H9 (cell line): ENCODE measurements around the gene ROR1. TPM values are rescaled to one million over a fixed set of nuclear protein-coding genes. Genes with fewer than 3 reads are reported as not detected.

ENCODE experiments used
- DNase-seq: peaks from one replicate; pipeline ENCODE4 v3.0.0-alpha.2; 2017
- H2AFZ ChIP-seq: one replicate; pipeline ENCODE4 v1.6.1; 2013; ENCODE audit warnings: mild to moderate bottlenecking, low read length, control low read depth, moderate library complexity
- H2AK5ac ChIP-seq: 2 replicates; pipeline ENCODE4 v1.6.1; 2013; ENCODE audit warnings: low read length, control low read depth, mixed read lengths; ENCODE audit not compliant: insufficient read length
- H2BK120ac ChIP-seq: one replicate; pipeline ENCODE4 v1.6.1; 2013; ENCODE audit warnings: low read depth, mild to moderate bottlenecking, low read length, control low read depth, inconsistent platforms; ENCODE audit not compliant: poor library complexity, severe bottlenecking
- H2BK12ac ChIP-seq: 2 replicates; pipeline ENCODE4 v1.6.1; 2013; ENCODE audit warnings: low read length, control low read depth, mixed read lengths, low read depth; ENCODE audit not compliant: insufficient read length
- H2BK15ac ChIP-seq: 2 replicates; pipeline ENCODE4 v1.6.1; 2013; ENCODE audit warnings: low read depth, low read length, control low read depth
- H2BK20ac ChIP-seq: one replicate; pipeline ENCODE4 v1.6.1; 2013; ENCODE audit warnings: low read depth, mild to moderate bottlenecking, low read length, control low read depth, inconsistent platforms; ENCODE audit not compliant: poor library complexity, severe bottlenecking
- H2BK5ac ChIP-seq: 2 replicates; pipeline ENCODE4 v1.6.1; 2013; ENCODE audit warnings: low read length, control low read depth, mixed read lengths; ENCODE audit not compliant: insufficient read length
- H3K14ac ChIP-seq: 2 replicates; pipeline ENCODE4 v1.6.1; 2013; ENCODE audit warnings: low read length, control low read depth; ENCODE audit not compliant: insufficient read depth
- H3K18ac ChIP-seq: 2 replicates; pipeline ENCODE4 v1.6.1; 2013; ENCODE audit warnings: low read depth, mild to moderate bottlenecking, mixed read lengths, low read length, control low read depth; ENCODE audit not compliant: insufficient read length
- H3K23ac ChIP-seq: 2 replicates; pipeline ENCODE4 v1.6.1; 2013; ENCODE audit warnings: low read length, control low read depth, mixed read lengths, low read depth; ENCODE audit not compliant: insufficient read length
- H3K23me2 ChIP-seq: 2 replicates; pipeline ENCODE4 v1.6.1; 2013; ENCODE audit warnings: low read depth, mild to moderate bottlenecking, mixed read lengths, low read length, control low read depth; ENCODE audit not compliant: insufficient read length, poor library complexity, severe bottlenecking
- H3K27ac ChIP-seq: 2 replicates; pipeline ENCODE4 v1.5.1; 2013; ENCODE audit warnings: low read length, control low read depth, mixed read lengths, low read depth; ENCODE audit not compliant: insufficient read length
- H3K27me3 ChIP-seq: 2 replicates; pipeline ENCODE4 v1.6.1; 2013; ENCODE audit warnings: low read length, control low read depth, inconsistent platforms; ENCODE audit not compliant: insufficient read depth
- H3K4ac ChIP-seq: 2 replicates; pipeline ENCODE4 v1.6.1; 2013; ENCODE audit warnings: low read depth, mild to moderate bottlenecking, control low read depth, inconsistent platforms, low read length, moderate library complexity
- H3K4me1 ChIP-seq: 2 replicates; pipeline ENCODE4 v1.6.1; 2013; ENCODE audit warnings: low read length, control low read depth, inconsistent platforms; ENCODE audit not compliant: insufficient read depth
- H3K4me2 ChIP-seq: 2 replicates; pipeline ENCODE4 v1.6.1; 2013; ENCODE audit warnings: low read length, control low read depth, mixed read lengths; ENCODE audit not compliant: insufficient read length, insufficient read depth
- H3K56ac ChIP-seq: 2 replicates; pipeline ENCODE4 v1.6.1; 2013; ENCODE audit warnings: low read depth, mild to moderate bottlenecking, mixed read lengths, low read length, control low read depth; ENCODE audit not compliant: insufficient read length
- H3K79me1 ChIP-seq: 2 replicates; pipeline ENCODE4 v1.6.1; 2013; ENCODE audit warnings: low read depth, mild to moderate bottlenecking, moderate library complexity, low read length, control low read depth, inconsistent platforms; ENCODE audit not compliant: insufficient read depth, poor library complexity, severe bottlenecking
- H3K79me2 ChIP-seq: 2 replicates; pipeline ENCODE4 v1.6.1; 2013; ENCODE audit warnings: low read length, control low read depth, inconsistent platforms; ENCODE audit not compliant: insufficient read depth
- H3K9ac ChIP-seq: 2 replicates; pipeline ENCODE4 v1.6.1; 2013; ENCODE audit warnings: low read length, control low read depth, mixed read lengths; ENCODE audit not compliant: insufficient read length; ENCODE audit errors: extremely low read depth
- H3K9me3 ChIP-seq: one replicate; pipeline ENCODE4 v1.6.1; 2013; ENCODE audit warnings: low read depth, low read length, inconsistent platforms; ENCODE audit not compliant: control insufficient read depth
- H3T11ph ChIP-seq: one replicate; pipeline ENCODE4 v1.6.1; 2013; ENCODE audit warnings: mild to moderate bottlenecking, low read length, control low read depth, inconsistent platforms
- H4K20me1 ChIP-seq: one replicate; pipeline ENCODE4 v1.6.1; 2013; ENCODE audit not compliant: control insufficient read depth, insufficient read length, insufficient read depth
- H4K5ac ChIP-seq: 2 replicates; pipeline ENCODE4 v1.6.1; 2013; ENCODE audit warnings: low read depth, mild to moderate bottlenecking, mixed read lengths, low read length, control low read depth; ENCODE audit not compliant: insufficient read length
- H4K8ac ChIP-seq: replicated peaks from 2 replicates; pipeline ENCODE4 v1.6.1; 2013; ENCODE audit warnings: low read length, control low read depth, mixed read lengths, low read depth; ENCODE audit not compliant: insufficient read length
- H4K91ac ChIP-seq: 2 replicates; pipeline ENCODE4 v1.6.1; 2013; ENCODE audit warnings: low read depth, mild to moderate bottlenecking, moderate library complexity, mixed read lengths, low read length, control low read depth; ENCODE audit not compliant: insufficient read length
- H3K27ac Mint-ChIP-seq, 3 experiments: 2 replicates in 2 of 3; 3 replicates in 1 of 3; pipeline ENCODE4 v1.8.0; 2020 to 2021; ENCODE audit warnings: mixed read lengths in 3 of 3, mild to moderate bottlenecking in 1 of 3, moderate library complexity in 1 of 3
- H3K27me3 Mint-ChIP-seq: 2 replicates; pipeline ENCODE4 v1.8.0; 2021; ENCODE audit warnings: low read depth, mild to moderate bottlenecking, moderate library complexity, mixed read lengths
- H3K36me3 Mint-ChIP-seq, 3 experiments: 2 replicates in 2 of 3; 3 replicates in 1 of 3; pipeline ENCODE4 v1.8.0; 2020 to 2021; ENCODE audit warnings: low read depth in 3 of 3, mixed read lengths in 3 of 3; ENCODE audit not compliant: insufficient read depth in 1 of 3
- H3K4me1 Mint-ChIP-seq, 2 experiments: 2 replicates each; pipeline ENCODE4 v1.8.0; 2020; ENCODE audit warnings: mixed read lengths in 2 of 2
- H3K4me3 Mint-ChIP-seq, 2 experiments: 2 replicates in 1 of 2; 3 replicates in 1 of 2; pipeline ENCODE4 v1.8.0; 2020 to 2021; ENCODE audit warnings: mild to moderate bottlenecking in 2 of 2, mixed read lengths in 2 of 2, moderate library complexity in 1 of 2
- H3K9me3 Mint-ChIP-seq, 2 experiments: 2 replicates in 1 of 2; 3 replicates in 1 of 2; pipeline ENCODE4 v1.8.0; 2020; ENCODE audit warnings: mild to moderate bottlenecking in 2 of 2, mixed read lengths in 2 of 2, moderate library complexity in 1 of 2
- CTCF ChIP-seq: fragments of 200-600 bp; sonication (generic); conservative IDR thresholded peaks from 3 replicates; pipeline ENCODE4 v1.8.0; 2021; ENCODE audit warnings: antibody characterized with exemption, mild to moderate bottlenecking
- WGBS: extraction: QIAGEN DNeasy Blood & Tissue Kit; methylation state at CpG from one replicate; pipeline ENCODE4 v1.1.7; 2013; ENCODE audit warnings: missing lambda C conversion rate, low lambda C conversion rate, mixed read lengths; ENCODE audit not compliant: insufficient read length; ENCODE audit errors: extremely low coverage; 5-methylcytosine and 5-hydroxymethylcytosine counted together
- total RNA-seq: library from RNA; stranded (reverse); gene quantifications from 2 replicates; pipeline ENCODE4 v1.2.1, GENCODE V29; 2021

Gene ROR1
- total RNA-seq, 1 experiment from 2014 or later, result 75.9 TPM

GRCh38 chr1:64030411-64030810 lies 256.6 kb downstream of the ROR1 start:
- H2BK15ac ChIP-seq, result no peak overlapping the region
- no peaks in the 10 kb centered on the region for H3K79me2 ChIP-seq
- H2BK120ac ChIP-seq, result no peak overlapping the region
- no peak overlapping the region for H2BK12ac ChIP-seq
- Mint-ChIP-seq H3K36me3 (peaks cover 21 to 42% (median 32%) of the 10 kb centered on the region in 3 experiments), H3K27me3 (no peaks in the 10 kb centered on the region), H3K27ac (no peak overlapping the region), H3K4me3 (no peak overlapping the region), H3K4me1 (no peaks in the 10 kb centered on the region), H3K9me3 (peaks cover 6 to 8% of the 10 kb centered on the region in 2 experiments; a peak in 3 of 5 replicates)
- H3K4ac ChIP-seq, result no peak overlapping the region
- no CpG with 5 or more reads among the region's 2 CpGs for WGBS
- no peak overlapping the region for H3T11ph ChIP-seq
- no peak overlapping the region for H2AFZ ChIP-seq
- no peak overlapping the region for H3K14ac ChIP-seq
- no peak overlapping the region for H3K56ac ChIP-seq
- no peak overlapping the region for H2BK5ac ChIP-seq
- TF ChIP-seq CTCF, result no peak
- no peak overlapping the region for H4K91ac ChIP-seq
- no peak overlapping the region for H3K9ac ChIP-seq
- H3K23me2 ChIP-seq, result no peaks in the 10 kb centered on the region
- no peak overlapping the region for H3K23ac ChIP-seq
- no peaks in the 10 kb centered on the region for H3K9me3 ChIP-seq
- no peaks in the 10 kb centered on the region for H3K4me1 ChIP-seq
- H2AK5ac ChIP-seq, result no peak overlapping the region
- DNase-seq, result no peak
- no peak overlapping the region for H2BK20ac ChIP-seq
- H3K18ac ChIP-seq, result no peak overlapping the region
- H3K27me3 ChIP-seq, result no peaks in the 10 kb centered on the region
- no peak overlapping the region for H4K5ac ChIP-seq
- no peak overlapping the region for H3K27ac ChIP-seq
- peaks cover 8% of the 10 kb centered on the region for H3K79me1 ChIP-seq
- H4K20me1 ChIP-seq, result no peaks in the 10 kb centered on the region
- no peak overlapping the region for H4K8ac ChIP-seq
- H3K4me2 ChIP-seq, result no peak overlapping the region
